HL-60 (cell line): ENCODE measurements around the gene FCGBP.
"Not testable (repeated sequence)": the region's sequence is repeated elsewhere in the genome, so short reads cannot be mapped to it uniquely, and the experiment has no call there.

Experiments
- DNase-seq, 2 experiments: peaks; one replicate each; pipeline ENCODE4 v3.0.0-alpha.2; 2010 to 2020; ENCODE audit warnings: low read depth in 1 of 2, low spot score in 1 of 2
- H3K27ac ChIP-seq: fragments of 250-450 bp; sonication (Bioruptor Pico); replicated peaks from 2 replicates; pipeline ENCODE4 v1.5.1; 2020; ENCODE audit warnings: mild to moderate bottlenecking, moderate library complexity
- H3K27me3 ChIP-seq: fragments of 250-450 bp; sonication (Bioruptor Pico); 2 replicates; pipeline ENCODE4 v1.5.1; 2021; ENCODE audit warnings: mild to moderate bottlenecking, moderate library complexity; ENCODE audit not compliant: insufficient read depth, poor library complexity, severe bottlenecking
- H3K4me3 ChIP-seq: replicated peaks from 2 replicates; pipeline ENCODE4 v1.5.1; 2011; ENCODE audit warnings: mild to moderate bottlenecking, control low read depth, low read length; ENCODE audit not compliant: insufficient read depth
- GABPA ChIP-seq: IDR thresholded peaks from 2 replicates; pipeline ENCODE4 v1.6.1; 2012; ENCODE audit warnings: low read depth
- POLR2AphosphoS5 ChIP-seq: IDR thresholded peaks from 2 replicates; pipeline ENCODE4 v1.6.1; 2012; ENCODE audit warnings: low read depth
- REST ChIP-seq: IDR thresholded peaks from 2 replicates; pipeline ENCODE4 v1.6.1; 2012; ENCODE audit warnings: low read depth; ENCODE audit not compliant: insufficient replicate concordance
- SPI1 ChIP-seq: IDR thresholded peaks from 2 replicates; pipeline ENCODE4 v1.6.1; 2012; ENCODE audit warnings: low read depth, mild to moderate bottlenecking, borderline replicate concordance
- TF ChIP-seq, protein P1 (sequence below): IDR thresholded peaks from one replicate; pipeline ENCODE4 v1.5.1; 2011; ENCODE audit warnings: low read length, control low read depth, inconsistent platforms; ENCODE audit not compliant: insufficient read depth

FCGBP gene

DNA sequence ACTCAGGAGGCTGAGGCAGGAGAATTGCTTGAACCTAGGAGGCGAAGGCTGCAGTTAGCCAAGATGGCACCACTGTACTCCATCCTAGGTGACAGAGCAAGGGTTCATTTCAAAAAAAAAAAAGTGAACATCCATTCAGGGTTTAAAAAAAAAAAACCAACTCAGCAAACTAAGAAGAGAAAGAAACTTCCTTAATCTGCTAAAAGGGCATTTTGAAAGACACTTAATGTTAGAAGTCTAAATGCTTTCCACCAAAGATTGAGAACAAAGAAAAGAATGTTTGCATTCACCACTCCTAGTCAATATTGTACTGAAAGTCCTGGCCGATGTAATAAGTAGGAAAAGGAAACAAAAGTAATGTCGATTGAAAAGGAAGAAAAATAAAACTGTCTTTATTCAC, 29.5 kb upstream of the FCGBP start:
- DNase-seq: no peak
- Histone ChIP-seq H3K27me3 (no peaks in the 10 kb centered on the region), H3K4me3 (no peak overlapping the region), H3K27ac (no peak overlapping the region)
- TF ChIP-seq SPI1 (no peak), GABPA (no peak), POLR2AphosphoS5 (no peak), REST (no peak)
- TF ChIP-seq, protein P1, sequence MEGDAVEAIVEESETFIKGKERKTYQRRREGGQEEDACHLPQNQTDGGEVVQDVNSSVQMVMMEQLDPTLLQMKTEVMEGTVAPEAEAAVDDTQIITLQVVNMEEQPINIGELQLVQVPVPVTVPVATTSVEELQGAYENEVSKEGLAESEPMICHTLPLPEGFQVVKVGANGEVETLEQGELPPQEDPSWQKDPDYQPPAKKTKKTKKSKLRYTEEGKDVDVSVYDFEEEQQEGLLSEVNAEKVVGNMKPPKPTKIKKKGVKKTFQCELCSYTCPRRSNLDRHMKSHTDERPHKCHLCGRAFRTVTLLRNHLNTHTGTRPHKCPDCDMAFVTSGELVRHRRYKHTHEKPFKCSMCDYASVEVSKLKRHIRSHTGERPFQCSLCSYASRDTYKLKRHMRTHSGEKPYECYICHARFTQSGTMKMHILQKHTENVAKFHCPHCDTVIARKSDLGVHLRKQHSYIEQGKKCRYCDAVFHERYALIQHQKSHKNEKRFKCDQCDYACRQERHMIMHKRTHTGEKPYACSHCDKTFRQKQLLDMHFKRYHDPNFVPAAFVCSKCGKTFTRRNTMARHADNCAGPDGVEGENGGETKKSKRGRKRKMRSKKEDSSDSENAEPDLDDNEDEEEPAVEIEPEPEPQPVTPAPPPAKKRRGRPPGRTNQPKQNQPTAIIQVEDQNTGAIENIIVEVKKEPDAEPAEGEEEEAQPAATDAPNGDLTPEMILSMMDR: no peak

DNA sequence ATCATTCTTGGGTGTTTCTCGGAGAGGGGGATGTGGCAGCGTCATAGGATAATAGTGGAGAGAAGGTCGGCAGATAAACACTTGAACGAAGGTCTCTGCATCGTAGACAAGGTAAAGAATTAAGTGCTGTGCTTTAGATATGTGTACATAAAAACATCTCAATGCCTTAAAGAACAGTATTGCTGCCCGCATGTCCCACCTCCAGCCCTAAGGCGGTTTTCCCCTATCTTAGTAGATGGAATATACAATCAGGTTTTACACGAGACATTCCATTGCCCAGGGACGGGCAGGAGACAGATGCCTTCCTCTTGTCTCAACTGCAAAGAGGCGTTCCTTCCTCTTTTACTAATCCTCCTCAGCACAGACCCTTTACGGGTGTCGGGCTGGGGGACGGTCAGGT, 25.0 kb upstream of the FCGBP start:
- H3K4me3 ChIP-seq, H3K27ac ChIP-seq, DNase-seq, H3K27me3 ChIP-seq: not testable (repeated sequence)

DNA sequence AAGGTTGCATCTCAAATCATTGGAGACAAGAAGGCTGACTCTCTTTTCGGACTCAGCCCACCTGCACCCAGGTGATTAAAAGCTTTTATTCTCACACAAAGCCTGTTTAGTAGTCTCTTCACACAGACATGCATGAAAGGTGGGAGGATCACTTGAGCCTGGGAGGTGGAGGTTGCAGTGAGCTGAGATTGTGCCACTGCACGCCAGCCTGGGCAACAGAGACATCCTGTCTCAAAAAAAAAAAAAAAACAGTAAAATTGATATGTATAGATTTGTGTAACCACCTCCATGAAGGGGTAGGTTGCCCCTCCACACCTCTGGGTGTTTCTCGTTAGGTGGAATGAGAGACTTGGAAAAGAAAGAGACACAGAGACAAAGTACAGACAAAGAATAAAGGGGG, 24.5 kb upstream of the FCGBP start:
- DNase-seq, H3K27ac ChIP-seq, H3K4me3 ChIP-seq, H3K27me3 ChIP-seq: not testable (repeated sequence)

DNA sequence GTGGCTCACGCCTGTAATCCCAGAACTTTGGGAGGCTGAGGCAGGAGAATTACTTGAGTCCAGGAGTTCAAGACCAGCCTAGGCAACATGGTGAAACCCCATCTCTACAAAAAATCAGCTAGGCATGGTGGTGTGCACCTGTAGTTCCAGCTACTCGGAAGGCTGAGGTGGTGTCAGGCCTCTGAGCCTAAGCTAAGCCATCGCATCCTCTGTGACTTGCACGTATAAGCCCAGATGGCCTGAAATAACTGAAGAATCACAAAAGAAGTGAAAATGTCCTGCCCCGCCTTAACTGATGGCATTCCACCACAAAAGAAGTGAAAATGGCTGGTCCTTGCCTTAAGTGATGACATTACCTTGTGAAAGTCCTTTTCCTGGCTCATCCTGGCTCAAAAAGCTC, 23.5 kb upstream of the FCGBP start:
- H3K4me3 ChIP-seq, H3K27me3 ChIP-seq, DNase-seq, H3K27ac ChIP-seq: not testable (repeated sequence)

GRCh38 chr19:39953915-39954314, 19.5 kb upstream of the FCGBP start:
- no peak for DNase-seq
- peak overlapping the region; percentile 25 for H3K27ac ChIP-seq
- H3K4me3 ChIP-seq: no peak overlapping the region
- TF ChIP-seq POLR2AphosphoS5 (no peak), SPI1 (no peak), GABPA (no peak), REST (no peak)
- no peaks in the 10 kb centered on the region for H3K27me3 ChIP-seq

DNA sequence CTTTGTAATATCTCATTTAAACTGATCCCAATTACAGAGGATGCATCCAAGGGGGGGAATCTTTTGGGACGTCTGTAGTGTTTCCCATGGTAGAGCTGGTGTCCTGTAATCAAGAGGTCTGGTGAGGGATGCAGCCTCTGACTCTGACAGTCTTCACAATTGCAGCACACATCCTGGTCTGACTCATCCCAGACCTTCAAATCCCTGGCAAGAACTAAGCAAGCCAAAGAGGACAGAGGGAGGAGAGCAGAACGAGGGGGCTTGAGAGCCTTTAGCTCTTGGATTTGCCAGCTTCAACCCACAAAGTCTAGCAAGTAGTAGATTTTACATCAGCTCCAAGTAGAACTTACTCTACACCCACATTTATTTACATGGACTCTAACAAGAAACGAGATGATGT, 17.3 kb upstream of the FCGBP start:
- TF ChIP-seq POLR2AphosphoS5 (no peak), REST (no peak), GABPA (no peak), SPI1 (no peak)
- Histone ChIP-seq H3K27ac (no peak overlapping the region), H3K27me3 (no peaks in the 10 kb centered on the region), H3K4me3 (no peak overlapping the region)
- DNase-seq: no peak
